H9 (cell line): ENCODE measurements around the gene ATE1. TPM values are rescaled to one million over a fixed set of nuclear protein-coding genes. Genes with fewer than 3 reads are reported as not detected.

Source experiments
- DNase-seq: peaks from one replicate; pipeline ENCODE4 v3.0.0-alpha.2; 2017
- H2AFZ ChIP-seq: one replicate; pipeline ENCODE4 v1.6.1; 2013; ENCODE audit warnings: mild to moderate bottlenecking, low read length, control low read depth, moderate library complexity
- H2AK5ac ChIP-seq: 2 replicates; pipeline ENCODE4 v1.6.1; 2013; ENCODE audit warnings: low read length, control low read depth, mixed read lengths; ENCODE audit not compliant: insufficient read length
- H2BK120ac ChIP-seq: one replicate; pipeline ENCODE4 v1.6.1; 2013; ENCODE audit warnings: low read depth, mild to moderate bottlenecking, low read length, control low read depth, inconsistent platforms; ENCODE audit not compliant: poor library complexity, severe bottlenecking
- H2BK12ac ChIP-seq: 2 replicates; pipeline ENCODE4 v1.6.1; 2013; ENCODE audit warnings: low read length, control low read depth, mixed read lengths, low read depth; ENCODE audit not compliant: insufficient read length
- H2BK15ac ChIP-seq: 2 replicates; pipeline ENCODE4 v1.6.1; 2013; ENCODE audit warnings: low read depth, low read length, control low read depth
- H2BK20ac ChIP-seq: one replicate; pipeline ENCODE4 v1.6.1; 2013; ENCODE audit warnings: low read depth, mild to moderate bottlenecking, low read length, control low read depth, inconsistent platforms; ENCODE audit not compliant: poor library complexity, severe bottlenecking
- H2BK5ac ChIP-seq: 2 replicates; pipeline ENCODE4 v1.6.1; 2013; ENCODE audit warnings: low read length, control low read depth, mixed read lengths; ENCODE audit not compliant: insufficient read length
- H3K14ac ChIP-seq: 2 replicates; pipeline ENCODE4 v1.6.1; 2013; ENCODE audit warnings: low read length, control low read depth; ENCODE audit not compliant: insufficient read depth
- H3K18ac ChIP-seq: 2 replicates; pipeline ENCODE4 v1.6.1; 2013; ENCODE audit warnings: low read depth, mild to moderate bottlenecking, mixed read lengths, low read length, control low read depth; ENCODE audit not compliant: insufficient read length
- H3K23ac ChIP-seq: 2 replicates; pipeline ENCODE4 v1.6.1; 2013; ENCODE audit warnings: low read length, control low read depth, mixed read lengths, low read depth; ENCODE audit not compliant: insufficient read length
- H3K23me2 ChIP-seq: 2 replicates; pipeline ENCODE4 v1.6.1; 2013; ENCODE audit warnings: low read depth, mild to moderate bottlenecking, mixed read lengths, low read length, control low read depth; ENCODE audit not compliant: insufficient read length, poor library complexity, severe bottlenecking
- H3K27ac ChIP-seq: 2 replicates; pipeline ENCODE4 v1.5.1; 2013; ENCODE audit warnings: low read length, control low read depth, mixed read lengths, low read depth; ENCODE audit not compliant: insufficient read length
- H3K27me3 ChIP-seq: 2 replicates; pipeline ENCODE4 v1.6.1; 2013; ENCODE audit warnings: low read length, control low read depth, inconsistent platforms; ENCODE audit not compliant: insufficient read depth
- H3K4ac ChIP-seq: 2 replicates; pipeline ENCODE4 v1.6.1; 2013; ENCODE audit warnings: low read depth, mild to moderate bottlenecking, control low read depth, inconsistent platforms, low read length, moderate library complexity
- H3K4me1 ChIP-seq: 2 replicates; pipeline ENCODE4 v1.6.1; 2013; ENCODE audit warnings: low read length, control low read depth, inconsistent platforms; ENCODE audit not compliant: insufficient read depth
- H3K4me2 ChIP-seq: 2 replicates; pipeline ENCODE4 v1.6.1; 2013; ENCODE audit warnings: low read length, control low read depth, mixed read lengths; ENCODE audit not compliant: insufficient read length, insufficient read depth
- H3K56ac ChIP-seq: 2 replicates; pipeline ENCODE4 v1.6.1; 2013; ENCODE audit warnings: low read depth, mild to moderate bottlenecking, mixed read lengths, low read length, control low read depth; ENCODE audit not compliant: insufficient read length
- H3K79me1 ChIP-seq: 2 replicates; pipeline ENCODE4 v1.6.1; 2013; ENCODE audit warnings: low read depth, mild to moderate bottlenecking, moderate library complexity, low read length, control low read depth, inconsistent platforms; ENCODE audit not compliant: insufficient read depth, poor library complexity, severe bottlenecking
- H3K79me2 ChIP-seq: 2 replicates; pipeline ENCODE4 v1.6.1; 2013; ENCODE audit warnings: low read length, control low read depth, inconsistent platforms; ENCODE audit not compliant: insufficient read depth
- H3K9ac ChIP-seq: 2 replicates; pipeline ENCODE4 v1.6.1; 2013; ENCODE audit warnings: low read length, control low read depth, mixed read lengths; ENCODE audit not compliant: insufficient read length; ENCODE audit errors: extremely low read depth
- H3K9me3 ChIP-seq: one replicate; pipeline ENCODE4 v1.6.1; 2013; ENCODE audit warnings: low read depth, low read length, inconsistent platforms; ENCODE audit not compliant: control insufficient read depth
- H3T11ph ChIP-seq: one replicate; pipeline ENCODE4 v1.6.1; 2013; ENCODE audit warnings: mild to moderate bottlenecking, low read length, control low read depth, inconsistent platforms
- H4K20me1 ChIP-seq: one replicate; pipeline ENCODE4 v1.6.1; 2013; ENCODE audit not compliant: control insufficient read depth, insufficient read length, insufficient read depth
- H4K5ac ChIP-seq: 2 replicates; pipeline ENCODE4 v1.6.1; 2013; ENCODE audit warnings: low read depth, mild to moderate bottlenecking, mixed read lengths, low read length, control low read depth; ENCODE audit not compliant: insufficient read length
- H4K8ac ChIP-seq: replicated peaks from 2 replicates; pipeline ENCODE4 v1.6.1; 2013; ENCODE audit warnings: low read length, control low read depth, mixed read lengths, low read depth; ENCODE audit not compliant: insufficient read length
- H4K91ac ChIP-seq: 2 replicates; pipeline ENCODE4 v1.6.1; 2013; ENCODE audit warnings: low read depth, mild to moderate bottlenecking, moderate library complexity, mixed read lengths, low read length, control low read depth; ENCODE audit not compliant: insufficient read length
- H3K27ac Mint-ChIP-seq, 3 experiments: 2 replicates in 2 of 3; 3 replicates in 1 of 3; pipeline ENCODE4 v1.8.0; 2020 to 2021; ENCODE audit warnings: mixed read lengths in 3 of 3, mild to moderate bottlenecking in 1 of 3, moderate library complexity in 1 of 3
- H3K27me3 Mint-ChIP-seq: 2 replicates; pipeline ENCODE4 v1.8.0; 2021; ENCODE audit warnings: low read depth, mild to moderate bottlenecking, moderate library complexity, mixed read lengths
- H3K36me3 Mint-ChIP-seq, 3 experiments: 2 replicates in 2 of 3; 3 replicates in 1 of 3; pipeline ENCODE4 v1.8.0; 2020 to 2021; ENCODE audit warnings: low read depth in 3 of 3, mixed read lengths in 3 of 3; ENCODE audit not compliant: insufficient read depth in 1 of 3
- H3K4me1 Mint-ChIP-seq, 2 experiments: 2 replicates each; pipeline ENCODE4 v1.8.0; 2020; ENCODE audit warnings: mixed read lengths in 2 of 2
- H3K4me3 Mint-ChIP-seq, 2 experiments: 2 replicates in 1 of 2; 3 replicates in 1 of 2; pipeline ENCODE4 v1.8.0; 2020 to 2021; ENCODE audit warnings: mild to moderate bottlenecking in 2 of 2, mixed read lengths in 2 of 2, moderate library complexity in 1 of 2
- H3K9me3 Mint-ChIP-seq, 2 experiments: 2 replicates in 1 of 2; 3 replicates in 1 of 2; pipeline ENCODE4 v1.8.0; 2020; ENCODE audit warnings: mild to moderate bottlenecking in 2 of 2, mixed read lengths in 2 of 2, moderate library complexity in 1 of 2
- CTCF ChIP-seq: fragments of 200-600 bp; sonication (generic); conservative IDR thresholded peaks from 3 replicates; pipeline ENCODE4 v1.8.0; 2021; ENCODE audit warnings: antibody characterized with exemption, mild to moderate bottlenecking
- WGBS: extraction: QIAGEN DNeasy Blood & Tissue Kit; methylation state at CpG from one replicate; pipeline ENCODE4 v1.1.7; 2013; ENCODE audit warnings: missing lambda C conversion rate, low lambda C conversion rate, mixed read lengths; ENCODE audit not compliant: insufficient read length; ENCODE audit errors: extremely low coverage; 5-methylcytosine and 5-hydroxymethylcytosine counted together
- total RNA-seq: library from RNA; stranded (reverse); gene quantifications from 2 replicates; pipeline ENCODE4 v1.2.1, GENCODE V29; 2021

The ATE1 gene
- total RNA-seq, 1 experiment from 2014 or later, result 29.0 TPM

- H3K9ac ChIP-seq, result no peak overlapping the region
- no peak overlapping the region for H2BK20ac ChIP-seq
- no peak overlapping the region for H4K8ac ChIP-seq
- no peak overlapping the region for H3K14ac ChIP-seq
- no peaks in the 10 kb centered on the region for H3K4me1 ChIP-seq
- WGBS, result no CpG with 5 or more reads among the region's 3 CpGs
- no peak for TF ChIP-seq CTCF
- H3K27me3 ChIP-seq, result no peaks in the 10 kb centered on the region
- no peak overlapping the region for H3K27ac Mint-ChIP-seq
- no peak overlapping the region for H3K56ac ChIP-seq
- no peak overlapping the region for H3K4ac ChIP-seq
- H3K27me3 Mint-ChIP-seq, result no peaks in the 10 kb centered on the region
- no peaks in the 10 kb centered on the region for H3K79me2 ChIP-seq
- peaks cover 9 to 27% (median 23%) of the 10 kb centered on the region in 3 experiments; a peak in 6 of 7 replicates for H3K36me3 Mint-ChIP-seq
- no peak overlapping the region for H3K27ac ChIP-seq
- no peak overlapping the region for H4K91ac ChIP-seq
- no peak overlapping the region for H2AK5ac ChIP-seq
- no peak overlapping the region for H3K4me3 Mint-ChIP-seq
- H2BK120ac ChIP-seq, result no peak overlapping the region
- H3K23me2 ChIP-seq, result no peaks in the 10 kb centered on the region
- H3T11ph ChIP-seq, result no peak overlapping the region
- no peak overlapping the region for H2AFZ ChIP-seq
- no peak overlapping the region for H3K18ac ChIP-seq
- no peak overlapping the region for H2BK12ac ChIP-seq
- DNase-seq, result no peak
- H2BK5ac ChIP-seq, result no peak overlapping the region
- H3K79me1 ChIP-seq, result no peaks in the 10 kb centered on the region
- peaks cover 0 to 2% of the 10 kb centered on the region in 2 experiments; a peak in 1 of 5 replicates for H3K9me3 Mint-ChIP-seq
- no peak overlapping the region for H4K5ac ChIP-seq
- no peaks in the 10 kb centered on the region for H4K20me1 ChIP-seq
- H3K4me1 Mint-ChIP-seq, result peaks cover 9 to 10% of the 10 kb centered on the region in 2 experiments
- H2BK15ac ChIP-seq, result no peak overlapping the region
- H3K23ac ChIP-seq, result no peak overlapping the region
- H3K9me3 ChIP-seq, result no peaks in the 10 kb centered on the region
- no peak overlapping the region for H3K4me2 ChIP-seq
Measured at GRCh38 chr10:121845044-121845784, 82.6 kb downstream of the ATE1 start.
